Measurements from ENCODE around the gene MMP7.

GRCh38 chr11:102521121-102521520, 9.4 kb downstream of the MMP7 start:
- TF ChIP-seq CTCF (IDR thresholded peaks at IDR 0.05 in 4 of 5, conservative IDR thresholded peaks at IDR 0.05 in 1 of 5) (no peak), POLR2A (IDR thresholded peaks at IDR 0.05) (no peak)

Measured in gastrocnemius medialis (tissue), 4 donors.